Activated T-helper 1 cell treated with anti-CD3 and anti-CD28 coated beads, Interleukin-12 subunit alpha, Interleukin-12 subunit beta, Interleukin-2, Interleukin-4 antibody, amounts not matched to agents 30 ng/mL and 10 ng/mL and 1 ng/mL, durations not matched to agents 14 hours and 24 hours and 36 hours (primary cell): ENCODE results near the gene MED15. TPM values are rescaled to one million over a fixed set of nuclear protein-coding genes. Genes with fewer than 3 reads are reported as not detected.
A peak's percentile ranks its signal among the peaks of the same experiment; 100 is the strongest.
"Not testable (repeated sequence)": the region's sequence is repeated elsewhere in the genome, so short reads cannot be mapped to it uniquely, and the experiment has no call there.

ENCODE experiments used
- DNase-seq: peaks from one replicate; pipeline ENCODE4 v3.0.0; 2021; ENCODE audit warnings: low spot score
- H3K27ac Mint-ChIP-seq: one replicate; pipeline ENCODE4 v1.8.0; 2021; ENCODE audit warnings: mild to moderate bottlenecking, mixed read lengths
- H3K27me3 Mint-ChIP-seq: one replicate; pipeline ENCODE4 v1.8.0; 2022; ENCODE audit warnings: mild to moderate bottlenecking, moderate library complexity, mixed read lengths; ENCODE audit not compliant: insufficient read depth
- H3K36me3 Mint-ChIP-seq: one replicate; pipeline ENCODE4 v1.8.0; 2021; ENCODE audit warnings: low read depth, mixed read lengths
- H3K4me1 Mint-ChIP-seq: one replicate; pipeline ENCODE4 v1.8.0; 2021; ENCODE audit warnings: low read depth, mixed read lengths
- H3K4me3 Mint-ChIP-seq: one replicate; pipeline ENCODE4 v1.8.0; 2021; ENCODE audit warnings: mild to moderate bottlenecking, moderate library complexity, mixed read lengths
- H3K9me3 Mint-ChIP-seq: one replicate; pipeline ENCODE4 v1.8.0; 2021; ENCODE audit warnings: mixed read lengths
- intact Hi-C: fragments of 100-400 bp; cut with micrococcal nuclease; formaldehyde crosslinking; loops from one replicate; pipeline ENCODE4 v1.15.1; 2024
- total RNA-seq: library from RNA; stranded (reverse); gene quantifications from 2 replicates; pipeline ENCODE4 v1.2.3, GENCODE V29; 2022

Gene MED15
- total RNA-seq = 103 and 110 TPM in 2 replicates

GRCh38 chr22:20507253-20508066 is at the start of gene MED15:
TSS of gene MED15 (plus strand) at chr22:20507610. CDS start at chr22:20507679, 69 bp downstream.
- Mint-ChIP-seq H3K4me3 (peak within 1 kb of the TSS; percentile 95), H3K36me3 (peaks cover 25% of the 10 kb centered on the region), H3K27ac (peak within 1 kb of the TSS; percentile 96), H3K9me3 (no peaks in the 10 kb centered on the region), H3K4me1 (peaks cover 50% of the 10 kb centered on the region), H3K27me3 (no peaks in the 10 kb centered on the region)
- peak; percentile 88 for DNase-seq
- intact Hi-C loops = loop anchor here (1.0 to 10.0 kb wide), 8 partner anchors 11 to 495 kb away; partner anchors contain the start of genes CRKL, DGCR6L, PI4KA and SNAP29

GRCh38 chr22:20458530-20459151 is 48.8 kb upstream of the MED15 start:
- Mint-ChIP-seq H3K4me1 (peaks cover 27% of the 10 kb centered on the region), H3K36me3 (peaks cover 13% of the 10 kb centered on the region), H3K27me3 (peaks cover 3% of the 10 kb centered on the region), H3K9me3 (no peaks in the 10 kb centered on the region), H3K27ac (no peak overlapping the region), H3K4me3 (no peak overlapping the region)
- intact Hi-C loops = no loop called here
- no peak for DNase-seq

- Mint-ChIP-seq H3K4me3 (no peak overlapping the region), H3K27me3 (peaks cover 3% of the 10 kb centered on the region), H3K4me1 (peaks cover 32% of the 10 kb centered on the region), H3K27ac (no peak overlapping the region), H3K36me3 (peaks cover 15% of the 10 kb centered on the region), H3K9me3 (no peaks in the 10 kb centered on the region)
- DNase-seq = no peak
- intact Hi-C loops = no loop called here
Observed at GRCh38 chr22:20459152-20459542, 48.3 kb upstream of the MED15 start.

- peaks cover 20% of the 10 kb centered on the region for H3K36me3 Mint-ChIP-seq
Observed at GRCh38 chr22:20459862-20460261, 47.5 kb upstream of the MED15 start.

GRCh38 chr22:20463324-20464095 is 43.9 kb upstream of the MED15 start:
- peak overlapping the region; percentile 62 for H3K4me3 Mint-ChIP-seq
- peaks cover 10% of the 10 kb centered on the region for H3K36me3 Mint-ChIP-seq
- DNase-seq = peak; percentile 7
- no peaks in the 10 kb centered on the region for H3K9me3 Mint-ChIP-seq
- H3K4me1 Mint-ChIP-seq = peaks cover 37% of the 10 kb centered on the region
- H3K27me3 Mint-ChIP-seq = no peaks in the 10 kb centered on the region
- H3K27ac Mint-ChIP-seq = peak overlapping the region; percentile 92
- intact Hi-C loops = loop anchor here (1.0 kb wide), 1 partner anchor 12 kb away; no protein-coding TSS in a partner anchor

More at GRCh38 chr22:20459862-20460261, 47.5 kb upstream of the MED15 start:
- Mint-ChIP-seq H3K27ac (no peak overlapping the region), H3K9me3 (no peaks in the 10 kb centered on the region), H3K27me3 (peaks cover 3% of the 10 kb centered on the region), H3K4me3 (no peak overlapping the region), H3K4me1 (peaks cover 39% of the 10 kb centered on the region)
- DNase-seq = no peak
- intact Hi-C loops = no loop called here

- Mint-ChIP-seq H3K9me3 (no peaks in the 10 kb centered on the region), H3K27me3 (no peaks in the 10 kb centered on the region), H3K4me3 (peak overlapping the region; percentile 62), H3K27ac (peak overlapping the region; percentile 92), H3K36me3 (peaks cover 13% of the 10 kb centered on the region), H3K4me1 (peaks cover 37% of the 10 kb centered on the region)
- peak; percentile 64 for DNase-seq
- intact Hi-C loops = loop anchor here (1.0 kb wide), 1 partner anchor 11 kb away; no protein-coding TSS in a partner anchor
Observed at GRCh38 chr22:20464096-20464614, 43.3 kb upstream of the MED15 start.

GRCh38 chr22:20464912-20465758 is 42.3 kb upstream of the MED15 start:
- Mint-ChIP-seq H3K9me3 (no peaks in the 10 kb centered on the region), H3K36me3 (peaks cover 13% of the 10 kb centered on the region), H3K4me3 (peak overlapping the region; percentile 40), H3K4me1 (peaks cover 37% of the 10 kb centered on the region), H3K27me3 (no peaks in the 10 kb centered on the region), H3K27ac (peak overlapping the region; percentile 92)
- intact Hi-C loops = loop anchor here (1.0 kb wide), 1 partner anchor 10 kb away; no protein-coding TSS in a partner anchor
- DNase-seq = no peak

GRCh38 chr22:20465759-20466077 is 41.7 kb upstream of the MED15 start:
- H3K27ac Mint-ChIP-seq = peak overlapping the region; percentile 31
- no peak for DNase-seq
- intact Hi-C loops = no loop called here
- H3K27me3 Mint-ChIP-seq = no peaks in the 10 kb centered on the region
- peaks cover 37% of the 10 kb centered on the region for H3K4me1 Mint-ChIP-seq
- no peak overlapping the region for H3K4me3 Mint-ChIP-seq
- H3K36me3 Mint-ChIP-seq = peaks cover 16% of the 10 kb centered on the region
- H3K9me3 Mint-ChIP-seq = no peaks in the 10 kb centered on the region

GRCh38 chr22:20466659-20467379 is 40.6 kb upstream of the MED15 start:
- Mint-ChIP-seq H3K4me3 (no peak overlapping the region), H3K27ac (no peak overlapping the region), H3K4me1 (peaks cover 37% of the 10 kb centered on the region), H3K27me3 (no peaks in the 10 kb centered on the region), H3K36me3 (peaks cover 18% of the 10 kb centered on the region), H3K9me3 (no peaks in the 10 kb centered on the region)
- DNase-seq = no peak
- intact Hi-C loops = no loop called here

GRCh38 chr22:20469110-20469868 is 38.1 kb upstream of the MED15 start:
- Mint-ChIP-seq H3K9me3 (no peaks in the 10 kb centered on the region), H3K27me3 (no peaks in the 10 kb centered on the region), H3K4me3 (no peak overlapping the region), H3K36me3 (peaks cover 13% of the 10 kb centered on the region), H3K27ac (peak overlapping the region; percentile 41), H3K4me1 (peaks cover 17% of the 10 kb centered on the region)
- intact Hi-C loops = no loop called here
- no peak for DNase-seq

GRCh38 chr22:20470525-20470924 is 36.9 kb upstream of the MED15 start:
- H3K36me3 Mint-ChIP-seq = not testable (repeated sequence)

More at GRCh38 chr22:20470525-20470924, 36.9 kb upstream of the MED15 start:
- DNase-seq, H3K4me3 Mint-ChIP-seq, H3K27ac Mint-ChIP-seq, H3K9me3 Mint-ChIP-seq, H3K27me3 Mint-ChIP-seq, intact Hi-C loops: not testable (repeated sequence)
- H3K4me1 Mint-ChIP-seq = peaks cover 15% of the 10 kb centered on the region
